NK-92 (cell line): ENCODE measurements around the gene OR2A14.
"Not testable (repeated sequence)": the region's sequence is repeated elsewhere in the genome, so short reads cannot be mapped to it uniquely, and the experiment has no call there.

Experiments
- DNase-seq: peaks from one replicate; lab custom pipeline; 2025; ENCODE audit not compliant: unreplicated experiment; lab: John Stamatoyannopoulos, UW

The OR2A14 gene, protein sequence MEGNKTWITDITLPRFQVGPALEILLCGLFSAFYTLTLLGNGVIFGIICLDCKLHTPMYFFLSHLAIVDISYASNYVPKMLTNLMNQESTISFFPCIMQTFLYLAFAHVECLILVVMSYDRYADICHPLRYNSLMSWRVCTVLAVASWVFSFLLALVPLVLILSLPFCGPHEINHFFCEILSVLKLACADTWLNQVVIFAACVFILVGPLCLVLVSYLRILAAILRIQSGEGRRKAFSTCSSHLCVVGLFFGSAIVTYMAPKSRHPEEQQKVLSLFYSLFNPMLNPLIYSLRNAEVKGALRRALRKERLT

DNA sequence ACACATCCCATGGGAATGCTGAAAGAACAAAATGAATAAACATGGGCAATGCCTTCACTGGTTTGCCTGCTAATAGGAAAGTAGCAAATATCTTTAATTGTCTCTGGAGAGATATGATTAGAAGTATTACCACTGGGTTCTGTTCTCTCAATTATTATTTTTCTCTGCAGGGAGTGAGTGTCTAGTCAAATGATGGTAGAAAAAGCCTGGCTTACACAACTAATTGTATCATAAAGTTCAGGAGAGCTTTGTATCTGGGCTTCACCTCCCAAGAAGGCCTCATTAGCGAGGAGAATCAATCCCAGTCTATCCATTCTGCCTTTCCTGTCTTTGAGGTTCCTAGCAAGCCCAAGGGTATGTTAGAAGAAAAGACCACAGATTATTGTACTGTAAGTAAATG, at the start of gene OR2A14:
Gene OR2A14, plus strand, starts transcription at position 301 of the 400 bp plus-strand sequence. CDS start 5,937 bp downstream, outside the sequence.
- DNase-seq, result no peak

DNA sequence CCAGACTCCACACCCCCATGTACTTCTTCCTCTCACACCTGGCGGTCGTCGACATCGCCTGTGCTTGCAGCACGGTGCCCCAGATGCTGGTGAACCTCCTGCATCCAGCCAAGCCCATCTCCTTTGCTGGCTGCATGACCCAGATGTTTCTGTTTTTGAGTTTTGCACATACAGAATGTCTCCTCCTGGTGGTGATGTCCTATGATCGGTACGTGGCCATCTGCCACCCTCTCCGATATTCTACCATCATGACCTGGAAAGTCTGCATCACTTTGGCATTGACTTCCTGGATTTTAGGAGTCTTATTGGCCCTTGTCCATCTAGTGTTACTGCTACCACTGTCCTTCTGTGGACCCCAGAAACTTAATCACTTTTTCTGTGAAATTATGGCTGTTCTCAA, 48.6 kb upstream of the OR2A14 start:
- no peak for DNase-seq

- DNase-seq, result no peak
Observed at GRCh38 chr7:144085978-144086377, 37.0 kb upstream of the OR2A14 start, which contains the start of gene OR2A12. OR2A12 (plus strand) TSS chr7:144086278; CDS start chr7:144095108, 8,830 bp downstream.

GRCh38 chr7:144086730-144087129, 36.2 kb upstream of the OR2A14 start:
- DNase-seq, result no peak

DNA sequence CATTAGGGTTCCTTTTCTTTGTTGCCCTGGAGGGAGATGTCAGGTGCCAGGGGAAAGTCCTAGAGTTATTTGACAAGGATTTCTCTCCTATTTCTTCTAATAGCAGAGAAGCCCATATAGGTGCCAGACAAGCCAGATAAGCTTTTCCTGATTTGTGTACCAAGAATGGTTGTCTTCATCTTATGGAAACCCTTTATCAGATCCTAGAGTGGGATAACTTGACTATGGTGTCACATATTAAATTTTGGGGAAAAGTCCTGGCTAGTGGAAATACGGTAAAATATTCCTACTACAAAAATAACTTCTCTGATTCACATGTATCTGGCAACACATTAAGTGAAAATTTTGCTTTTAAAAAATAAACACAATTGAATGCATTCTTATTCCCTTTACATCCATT, 35.7 kb upstream of the OR2A14 start:
- DNase-seq, result no peak

- no peak for DNase-seq
Observed at GRCh38 chr7:144090667-144091066, 32.3 kb upstream of the OR2A14 start.

DNA sequence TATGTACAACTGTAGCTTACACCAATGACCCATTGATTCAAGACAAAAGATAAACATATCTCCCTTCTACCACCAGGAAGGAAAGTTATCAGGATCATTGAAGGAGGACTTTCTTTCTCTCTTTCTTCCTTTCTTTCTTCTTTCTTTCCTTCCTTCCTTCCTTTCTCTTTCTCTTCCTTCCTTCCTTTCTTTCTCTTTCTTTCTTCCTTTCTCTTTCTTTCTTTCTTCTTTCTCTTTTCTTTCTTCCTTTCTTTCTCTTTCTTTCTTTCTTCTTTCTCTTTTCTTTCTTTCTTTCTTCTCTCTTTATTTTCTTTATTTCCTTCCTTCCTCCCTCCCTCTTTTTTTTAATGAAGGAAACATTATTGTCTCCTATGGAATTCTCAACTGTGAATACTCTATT, 24.2 kb upstream of the OR2A14 start:
- DNase-seq, result no peak

GRCh38 chr7:144100607-144101006, 22.4 kb upstream of the OR2A14 start:
- DNase-seq, result no peak

GRCh38 chr7:144102041-144102440, 20.9 kb upstream of the OR2A14 start:
- DNase-seq, result no peak

DNA sequence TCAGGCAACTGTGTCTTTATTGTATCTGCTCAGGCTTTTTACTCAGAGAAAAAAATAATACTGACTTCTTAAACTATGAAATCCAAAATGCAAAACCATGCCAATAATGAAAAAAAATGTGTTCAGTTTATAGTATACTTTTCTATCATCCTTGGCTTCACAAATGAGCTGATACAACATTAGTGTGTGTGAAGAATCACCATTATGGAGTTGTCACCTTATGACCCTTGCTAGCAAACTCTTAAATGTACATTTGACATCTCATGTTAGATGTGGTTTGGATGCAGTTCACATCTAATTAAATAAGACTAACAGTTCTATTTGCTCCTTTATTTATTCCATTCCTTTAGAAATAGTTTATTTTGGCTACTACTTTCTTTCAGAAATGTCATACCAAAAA, 17.8 kb upstream of the OR2A14 start:
- no peak for DNase-seq

GRCh38 chr7:144109283-144109682, 13.7 kb upstream of the OR2A14 start, which contains the start of gene OR2A2:
OR2A2 (plus strand) TSS chr7:144109583; CDS start chr7:144109583, 0 bp downstream.
- no peak for DNase-seq

DNA sequence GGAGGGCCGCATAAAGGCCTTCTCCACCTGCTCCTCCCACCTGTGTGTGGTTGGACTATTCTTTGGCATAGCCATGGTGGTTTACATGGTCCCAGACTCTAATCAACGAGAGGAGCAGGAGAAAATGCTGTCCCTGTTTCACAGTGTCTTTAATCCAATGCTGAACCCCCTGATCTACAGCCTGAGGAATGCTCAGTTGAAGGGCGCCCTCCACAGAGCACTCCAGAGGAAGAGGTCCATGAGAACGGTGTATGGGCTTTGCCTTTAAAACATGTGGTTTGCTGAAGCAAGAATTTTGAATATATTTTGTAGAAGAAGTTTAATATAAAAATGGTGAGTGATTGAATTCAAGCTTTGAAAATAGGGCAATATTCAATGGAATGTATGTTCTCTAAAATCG, 12.7 kb upstream of the OR2A14 start:
- DNase-seq, result no peak

DNA sequence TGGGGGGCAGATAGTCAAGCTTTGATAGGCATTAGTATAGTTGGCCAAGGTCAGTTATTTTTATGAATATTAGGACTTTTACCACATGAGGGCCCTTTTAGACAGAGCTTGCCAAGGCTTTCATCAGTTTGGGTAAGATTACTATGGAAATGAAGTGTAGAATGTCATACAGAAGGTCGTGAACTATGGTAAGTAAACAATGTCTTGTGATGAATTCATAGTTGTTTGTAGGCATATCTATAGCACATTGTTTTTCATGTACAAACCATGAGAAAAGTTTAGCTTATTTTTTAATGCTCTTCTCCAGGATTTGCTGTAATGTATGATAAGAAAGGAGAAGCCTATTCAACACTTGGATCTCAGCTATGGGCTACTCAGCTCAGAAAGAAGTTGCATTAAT, 9.3 kb upstream of the OR2A14 start:
- DNase-seq, result no peak

- no peak for DNase-seq
Observed at GRCh38 chr7:144118341-144118740, 4.6 kb upstream of the OR2A14 start.

- no peak for DNase-seq
Observed at GRCh38 chr7:144127714-144128334, 4.8 kb downstream of the OR2A14 start.

- not testable (repeated sequence) for DNase-seq
Observed at GRCh38 chr7:144129601-144130000, 6.6 kb downstream of the OR2A14 start.

DNA sequence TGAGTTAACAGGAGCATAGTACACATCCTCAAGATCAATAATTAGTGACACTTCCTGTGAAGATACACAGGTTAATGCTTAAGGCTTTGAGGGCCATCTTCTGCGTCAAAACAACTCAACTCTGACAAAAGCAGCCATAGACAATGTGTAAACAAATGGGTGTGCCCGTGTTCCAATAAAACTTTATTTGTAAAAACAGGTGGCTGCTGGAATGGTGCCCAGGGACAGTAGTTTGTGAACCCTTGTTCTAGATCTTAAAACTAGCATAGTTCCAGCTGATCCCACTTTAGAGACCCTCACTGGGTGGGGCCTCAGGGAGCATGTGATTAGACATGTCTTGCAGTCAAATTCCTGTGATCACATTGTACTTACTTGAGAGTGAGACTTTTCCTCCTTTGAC, 7.8 kb downstream of the OR2A14 start:
- no peak for DNase-seq

DNA sequence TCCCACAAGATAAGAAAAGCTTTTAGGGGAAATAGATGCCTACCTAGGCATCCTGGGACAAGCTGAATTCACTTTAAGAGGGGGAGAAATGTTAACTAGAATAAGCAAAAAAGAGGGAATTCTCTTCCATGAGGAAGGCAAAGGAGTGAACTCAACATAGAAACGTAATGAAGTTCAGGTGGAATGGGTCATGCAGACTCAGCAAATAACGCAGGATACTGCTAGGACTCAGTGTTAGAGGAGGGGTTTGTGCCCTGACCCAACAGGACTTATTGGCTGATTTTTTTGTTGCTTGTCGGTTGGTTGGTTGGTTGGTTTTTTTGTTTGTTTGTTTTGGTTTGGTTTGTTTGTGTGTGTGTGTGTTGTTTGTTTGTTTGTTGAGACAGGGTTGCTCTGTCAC, 9.3 kb downstream of the OR2A14 start:
- no peak for DNase-seq

- DNase-seq, result no peak
Observed at GRCh38 chr7:144133307-144133706, 10.3 kb downstream of the OR2A14 start.

DNA sequence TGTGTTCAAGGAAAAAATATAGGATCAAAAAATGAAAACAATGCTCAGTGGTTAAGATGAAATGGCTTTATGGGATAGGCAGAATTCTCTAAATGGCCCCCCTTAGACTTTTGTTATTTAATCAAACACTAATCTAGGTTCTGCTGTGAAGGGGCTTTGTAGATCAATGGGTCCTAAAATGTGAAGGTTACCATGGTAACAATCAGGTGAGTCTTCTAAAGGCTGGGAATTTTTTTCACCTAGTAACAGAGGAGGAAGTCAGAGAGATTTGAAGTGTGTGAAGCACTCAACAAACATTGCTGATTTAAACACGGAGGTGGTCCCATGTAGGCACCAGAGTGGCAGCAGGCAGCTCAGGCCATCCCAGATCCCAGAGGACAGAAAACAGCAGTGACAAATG, 11.1 kb downstream of the OR2A14 start:
- no peak for DNase-seq

DNA sequence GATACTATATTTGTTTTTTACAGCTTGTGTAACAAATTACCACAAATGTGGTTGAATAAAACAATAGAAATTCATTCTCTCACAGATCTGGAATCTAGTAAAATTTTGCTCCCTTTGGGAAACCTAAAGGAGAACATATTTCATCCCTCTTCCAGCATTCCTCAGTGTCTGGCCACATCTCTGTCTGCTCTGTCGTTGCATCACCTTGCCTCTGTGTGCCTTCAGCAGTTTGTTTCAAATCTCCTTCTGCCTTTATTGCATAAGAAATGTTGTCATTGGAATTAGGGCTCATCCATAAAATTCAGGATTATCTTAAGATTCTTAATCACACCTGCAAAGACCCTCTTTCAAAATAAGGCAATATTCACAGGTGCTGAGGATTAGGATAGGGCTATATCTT, 14.5 kb downstream of the OR2A14 start:
- DNase-seq, result no peak

DNA sequence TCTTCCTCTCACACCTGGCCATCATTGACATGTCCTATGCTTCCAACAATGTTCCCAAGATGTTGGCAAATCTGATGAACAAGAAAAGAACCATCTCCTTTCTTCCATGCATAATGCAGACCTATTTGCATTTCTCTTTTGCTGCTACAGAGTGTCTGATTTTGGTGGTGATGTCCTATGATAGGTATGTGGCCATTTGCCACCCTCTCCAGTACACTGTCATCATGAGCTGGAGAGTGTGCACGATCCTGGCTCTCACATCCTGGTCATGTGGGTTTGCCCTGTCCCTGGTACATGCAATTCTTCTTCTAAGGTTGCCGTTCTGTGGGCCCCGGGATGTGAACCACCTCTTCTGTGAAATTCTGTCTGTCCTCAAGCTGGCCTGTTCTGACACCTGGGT, 19.2 kb downstream of the OR2A14 start:
- no peak for DNase-seq

GRCh38 chr7:144144426-144144825, 21.4 kb downstream of the OR2A14 start:
- no peak for DNase-seq
